ENCODE data around the gene GNG8.

GRCh38 chr19:46624958-46625661, 10.9 kb downstream of the GNG8 start, which contains the start of gene PTGIR:
- no peak for TF ChIP-seq RAD21 (IDR thresholded peaks at IDR 0.05; ENCODE audit: low read length)
- TF ChIP-seq, protein P1, sequence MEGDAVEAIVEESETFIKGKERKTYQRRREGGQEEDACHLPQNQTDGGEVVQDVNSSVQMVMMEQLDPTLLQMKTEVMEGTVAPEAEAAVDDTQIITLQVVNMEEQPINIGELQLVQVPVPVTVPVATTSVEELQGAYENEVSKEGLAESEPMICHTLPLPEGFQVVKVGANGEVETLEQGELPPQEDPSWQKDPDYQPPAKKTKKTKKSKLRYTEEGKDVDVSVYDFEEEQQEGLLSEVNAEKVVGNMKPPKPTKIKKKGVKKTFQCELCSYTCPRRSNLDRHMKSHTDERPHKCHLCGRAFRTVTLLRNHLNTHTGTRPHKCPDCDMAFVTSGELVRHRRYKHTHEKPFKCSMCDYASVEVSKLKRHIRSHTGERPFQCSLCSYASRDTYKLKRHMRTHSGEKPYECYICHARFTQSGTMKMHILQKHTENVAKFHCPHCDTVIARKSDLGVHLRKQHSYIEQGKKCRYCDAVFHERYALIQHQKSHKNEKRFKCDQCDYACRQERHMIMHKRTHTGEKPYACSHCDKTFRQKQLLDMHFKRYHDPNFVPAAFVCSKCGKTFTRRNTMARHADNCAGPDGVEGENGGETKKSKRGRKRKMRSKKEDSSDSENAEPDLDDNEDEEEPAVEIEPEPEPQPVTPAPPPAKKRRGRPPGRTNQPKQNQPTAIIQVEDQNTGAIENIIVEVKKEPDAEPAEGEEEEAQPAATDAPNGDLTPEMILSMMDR (IDR thresholded peaks at IDR 0.05) = no peak
